ENCODE data around the gene MPP3.

The MPP3 gene

GRCh38 chr17:43816336-43817320 is 16.3 kb downstream of the MPP3 start:
- 0 out of 2 replicates have a peak, but pooled peaks cover 3% of the 10 kb centered on the region for H3K36me3 ChIP-seq (ENCODE audit: insufficient read depth, low read length)

GRCh38 chr17:43814714-43815113 is 18.2 kb downstream of the MPP3 start:
- Histone ChIP-seq H3K9me3 (ENCODE audit: insufficient read depth, low read depth, low read length) (no peaks in the 10 kb centered on the region), H3K9ac (ENCODE audit: low read depth, low read length) (no peak overlapping the region), H3K27me3 (ENCODE audit: insufficient read depth, low read length) (no peaks in the 10 kb centered on the region), H3K4me3 (ENCODE audit: low read length) (no peak overlapping the region), H3K27ac (ENCODE audit: low read depth, low read length) (no peak overlapping the region), H3K4me1 (ENCODE audit: insufficient read depth, low read length) (peaks cover 6% of the 10 kb centered on the region; the same call in 1 of the 2 replicates), H3K36me3 (ENCODE audit: insufficient read depth, low read length) (0 out of 2 replicates have a peak, but pooled peaks cover 3% of the 10 kb centered on the region)
- 76% methylated on average over 1 of the region's 1 CpG for WGBS

More at GRCh38 chr17:43816336-43817320, 16.3 kb downstream of the MPP3 start:
- 93% methylated on average over 24 of the region's 24 CpGs for WGBS
- Histone ChIP-seq H3K4me3 (ENCODE audit: low read length) (no peak overlapping the region), H3K9me3 (ENCODE audit: insufficient read depth, low read depth, low read length) (no peaks in the 10 kb centered on the region), H3K4me1 (ENCODE audit: insufficient read depth, low read length) (no peaks in the 10 kb centered on the region), H3K9ac (ENCODE audit: low read depth, low read length) (no peak overlapping the region), H3K27ac (ENCODE audit: low read depth, low read length) (no peak overlapping the region), H3K27me3 (ENCODE audit: insufficient read depth, low read length) (no peaks in the 10 kb centered on the region)

- Histone ChIP-seq H3K9ac (ENCODE audit: low read depth, low read length) (no peak overlapping the region), H3K27me3 (ENCODE audit: insufficient read depth, low read length) (no peaks in the 10 kb centered on the region), H3K9me3 (ENCODE audit: insufficient read depth, low read depth, low read length) (no peaks in the 10 kb centered on the region), H3K4me1 (ENCODE audit: insufficient read depth, low read length) (peaks cover 6% of the 10 kb centered on the region; the same call in 1 of the 2 replicates), H3K27ac (ENCODE audit: low read depth, low read length) (no peak overlapping the region), H3K36me3 (ENCODE audit: insufficient read depth, low read length) (0 out of 2 replicates have a peak, but pooled peaks cover 3% of the 10 kb centered on the region), H3K4me3 (ENCODE audit: low read length) (no peak overlapping the region)
- WGBS, result 84% methylated on average over 12 of the region's 12 CpGs
These were observed 18.9 kb downstream of the MPP3 start for GRCh38 chr17:43814026-43814425.

- Histone ChIP-seq H3K9ac (ENCODE audit: low read depth, low read length) (no peak overlapping the region), H3K27ac (ENCODE audit: low read depth, low read length) (no peak overlapping the region), H3K4me1 (ENCODE audit: insufficient read depth, low read length) (peaks cover 6% of the 10 kb centered on the region; the same call in 1 of the 2 replicates), H3K36me3 (ENCODE audit: insufficient read depth, low read length) (0 out of 2 replicates have a peak, but pooled peaks cover 7% of the 10 kb centered on the region), H3K27me3 (ENCODE audit: insufficient read depth, low read length) (no peaks in the 10 kb centered on the region), H3K9me3 (ENCODE audit: insufficient read depth, low read depth, low read length) (no peaks in the 10 kb centered on the region), H3K4me3 (ENCODE audit: low read length) (no peak overlapping the region)
- WGBS, result 91% methylated on average over 3 of the region's 3 CpGs
These were observed 19.6 kb downstream of the MPP3 start for GRCh38 chr17:43813386-43813785.

GRCh38 chr17:43812396-43813265 is 20.3 kb downstream of the MPP3 start:
- no peak overlapping the region for H3K9ac ChIP-seq (ENCODE audit: low read depth, low read length)
- no peaks in the 10 kb centered on the region for H3K9me3 ChIP-seq (ENCODE audit: insufficient read depth, low read depth, low read length)
- 0 out of 2 replicates have a peak, but pooled peaks cover 8% of the 10 kb centered on the region for H3K36me3 ChIP-seq (ENCODE audit: insufficient read depth, low read length)
- no peak overlapping the region for H3K27ac ChIP-seq (ENCODE audit: low read depth, low read length)
- no peak overlapping the region for H3K4me3 ChIP-seq (ENCODE audit: low read length)
- peaks cover 6% of the 10 kb centered on the region; the same call in 1 of the 2 replicates for H3K4me1 ChIP-seq (ENCODE audit: insufficient read depth, low read length)
- 96% methylated on average over 10 of the region's 10 CpGs for WGBS
- no peaks in the 10 kb centered on the region for H3K27me3 ChIP-seq (ENCODE audit: insufficient read depth, low read length)

GRCh38 chr17:43810823-43811222 is 22.1 kb downstream of the MPP3 start:
- no peaks in the 10 kb centered on the region for H3K9me3 ChIP-seq (ENCODE audit: insufficient read depth, low read depth, low read length)
- 61% methylated on average over 5 of the region's 5 CpGs for WGBS
- H3K4me1 ChIP-seq (ENCODE audit: insufficient read depth, low read length), result peaks cover 6% of the 10 kb centered on the region; the same call in 1 of the 2 replicates
- no peak overlapping the region for H3K9ac ChIP-seq (ENCODE audit: low read depth, low read length)
- no peak overlapping the region for H3K27ac ChIP-seq (ENCODE audit: low read depth, low read length)
- 0 out of 2 replicates have a peak, but pooled peaks cover 8% of the 10 kb centered on the region for H3K36me3 ChIP-seq (ENCODE audit: insufficient read depth, low read length)
- H3K27me3 ChIP-seq (ENCODE audit: insufficient read depth, low read length), result no peaks in the 10 kb centered on the region
- no peak overlapping the region for H3K4me3 ChIP-seq (ENCODE audit: low read length)

GRCh38 chr17:43810226-43810715 is 22.7 kb downstream of the MPP3 start:
- Histone ChIP-seq H3K9me3 (ENCODE audit: insufficient read depth, low read depth, low read length) (no peaks in the 10 kb centered on the region), H3K4me1 (ENCODE audit: insufficient read depth, low read length) (peaks cover 6% of the 10 kb centered on the region; the same call in 1 of the 2 replicates), H3K36me3 (ENCODE audit: insufficient read depth, low read length) (0 out of 2 replicates have a peak, but pooled peaks cover 8% of the 10 kb centered on the region), H3K9ac (ENCODE audit: low read depth, low read length) (no peak overlapping the region), H3K4me3 (ENCODE audit: low read length) (no peak overlapping the region), H3K27ac (ENCODE audit: low read depth, low read length) (no peak overlapping the region), H3K27me3 (ENCODE audit: insufficient read depth, low read length) (no peaks in the 10 kb centered on the region)
- 90% methylated on average over 4 of the region's 4 CpGs for WGBS

GRCh38 chr17:43809121-43809520 is 23.8 kb downstream of the MPP3 start:
- Histone ChIP-seq H3K4me1 (ENCODE audit: insufficient read depth, low read length) (peaks cover 16% of the 10 kb centered on the region), H3K9ac (ENCODE audit: low read depth, low read length) (no peak overlapping the region), H3K27me3 (ENCODE audit: insufficient read depth, low read length) (no peaks in the 10 kb centered on the region), H3K9me3 (ENCODE audit: insufficient read depth, low read depth, low read length) (no peaks in the 10 kb centered on the region), H3K4me3 (ENCODE audit: low read length) (no peak overlapping the region), H3K36me3 (ENCODE audit: insufficient read depth, low read length) (0 out of 2 replicates have a peak, but pooled peaks cover 8% of the 10 kb centered on the region), H3K27ac (ENCODE audit: low read depth, low read length) (no peak overlapping the region)
- 97% methylated on average over 4 of the region's 5 CpGs for WGBS

- H3K4me1 ChIP-seq (ENCODE audit: insufficient read depth, low read length), result peaks cover 26% of the 10 kb centered on the region
- no peak overlapping the region for H3K9ac ChIP-seq (ENCODE audit: low read depth, low read length)
- WGBS, result 96% methylated on average over 4 of the region's 4 CpGs
These were observed 24.9 kb downstream of the MPP3 start for GRCh38 chr17:43808076-43808475.

GRCh38 chr17:43805117-43805516 is 27.8 kb downstream of the MPP3 start:
- no peaks in the 10 kb centered on the region for H3K9me3 ChIP-seq (ENCODE audit: insufficient read depth, low read depth, low read length)
- H3K27me3 ChIP-seq (ENCODE audit: insufficient read depth, low read length), result no peaks in the 10 kb centered on the region
- H3K9ac ChIP-seq (ENCODE audit: low read depth, low read length), result no peak overlapping the region
- no peak overlapping the region for H3K4me3 ChIP-seq (ENCODE audit: low read length)
- 0 out of 2 replicates have a peak, but pooled peaks cover 5% of the 10 kb centered on the region for H3K36me3 ChIP-seq (ENCODE audit: insufficient read depth, low read length)
- H3K4me1 ChIP-seq (ENCODE audit: insufficient read depth, low read length), result peaks cover 37% of the 10 kb centered on the region
- no peak overlapping the region for H3K27ac ChIP-seq (ENCODE audit: low read depth, low read length)

More at GRCh38 chr17:43808076-43808475, 24.9 kb downstream of the MPP3 start:
- H3K27me3 ChIP-seq (ENCODE audit: insufficient read depth, low read length), result no peaks in the 10 kb centered on the region
- H3K27ac ChIP-seq (ENCODE audit: low read depth, low read length), result no peak overlapping the region
- H3K9me3 ChIP-seq (ENCODE audit: insufficient read depth, low read depth, low read length), result no peaks in the 10 kb centered on the region
- 0 out of 2 replicates have a peak, but pooled peaks cover 6% of the 10 kb centered on the region for H3K36me3 ChIP-seq (ENCODE audit: insufficient read depth, low read length)
- no peak overlapping the region for H3K4me3 ChIP-seq (ENCODE audit: low read length)

Measured in HUES64 (cell line).